ENCODE data around the gene LY6G6D.

Gene LY6G6D

GRCh38 chr6:31762356-31762755 is 47.2 kb downstream of the LY6G6D start, which contains the start of gene SAPCD1:
Gene SAPCD1 (plus strand): TSS chr6:31762656. CDS start chr6:31763055, 399 bp downstream.
- TF ChIP-seq, protein P1, sequence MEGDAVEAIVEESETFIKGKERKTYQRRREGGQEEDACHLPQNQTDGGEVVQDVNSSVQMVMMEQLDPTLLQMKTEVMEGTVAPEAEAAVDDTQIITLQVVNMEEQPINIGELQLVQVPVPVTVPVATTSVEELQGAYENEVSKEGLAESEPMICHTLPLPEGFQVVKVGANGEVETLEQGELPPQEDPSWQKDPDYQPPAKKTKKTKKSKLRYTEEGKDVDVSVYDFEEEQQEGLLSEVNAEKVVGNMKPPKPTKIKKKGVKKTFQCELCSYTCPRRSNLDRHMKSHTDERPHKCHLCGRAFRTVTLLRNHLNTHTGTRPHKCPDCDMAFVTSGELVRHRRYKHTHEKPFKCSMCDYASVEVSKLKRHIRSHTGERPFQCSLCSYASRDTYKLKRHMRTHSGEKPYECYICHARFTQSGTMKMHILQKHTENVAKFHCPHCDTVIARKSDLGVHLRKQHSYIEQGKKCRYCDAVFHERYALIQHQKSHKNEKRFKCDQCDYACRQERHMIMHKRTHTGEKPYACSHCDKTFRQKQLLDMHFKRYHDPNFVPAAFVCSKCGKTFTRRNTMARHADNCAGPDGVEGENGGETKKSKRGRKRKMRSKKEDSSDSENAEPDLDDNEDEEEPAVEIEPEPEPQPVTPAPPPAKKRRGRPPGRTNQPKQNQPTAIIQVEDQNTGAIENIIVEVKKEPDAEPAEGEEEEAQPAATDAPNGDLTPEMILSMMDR (IDR thresholded peaks at IDR 0.05; ENCODE audit: low read depth, low read length, missing control alignments), result no peak
- DNase-seq (ENCODE audit: extremely low read depth, low read depth), result no peak
- no peak within 1 kb of the TSS for H3K4me3 ChIP-seq (replicated peaks; ENCODE audit: low read depth, low read length)

GRCh38 chr6:31762878-31763618 is 47.9 kb downstream of the LY6G6D start:
- TF ChIP-seq, protein P1 (IDR thresholded peaks at IDR 0.05; ENCODE audit: low read depth, low read length, missing control alignments), result no peak
- no peak overlapping the region for H3K4me3 ChIP-seq (replicated peaks; ENCODE audit: low read depth, low read length)
- DNase-seq (ENCODE audit: extremely low read depth, low read depth), result no peak

DNA sequence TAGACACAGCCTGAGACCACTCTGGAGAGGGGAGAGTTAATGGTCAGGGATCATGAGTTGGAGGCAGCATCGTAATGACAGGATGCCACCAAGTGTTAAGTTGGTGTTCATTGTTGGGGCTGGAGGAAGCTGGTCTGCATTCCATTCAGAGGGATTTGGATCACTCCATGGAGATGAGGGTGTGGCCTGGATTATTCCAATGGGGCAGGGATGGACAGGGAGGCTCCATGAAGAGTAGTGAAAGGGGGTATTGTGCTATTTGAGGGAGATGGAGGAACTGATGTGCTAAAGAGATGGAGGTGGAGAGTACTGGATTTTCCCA is 48.4 kb downstream of the LY6G6D start:
- DNase-seq (ENCODE audit: extremely low read depth, low read depth), result peak; percentile 39

DNA sequence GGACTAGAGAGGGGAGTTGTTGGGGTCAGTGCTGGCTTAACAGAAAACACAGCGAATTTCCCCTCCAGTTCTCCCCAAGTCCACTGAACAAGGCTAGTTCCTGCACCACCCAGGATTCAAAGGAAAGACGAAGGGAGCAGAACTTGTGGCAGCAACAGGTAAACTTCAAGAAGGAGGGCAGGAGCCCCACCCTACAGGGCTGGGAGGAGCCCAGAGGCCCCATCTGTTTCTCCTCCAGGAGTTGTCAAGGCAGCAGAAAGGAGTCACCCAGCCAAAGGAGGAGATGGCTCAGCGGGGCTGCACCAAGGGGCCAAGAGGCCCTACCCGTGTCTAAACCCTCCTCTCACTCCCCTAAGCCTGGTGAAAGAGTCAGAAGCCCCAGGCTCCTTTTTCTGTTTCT is 49.0 kb downstream of the LY6G6D start:
- H3K4me3 ChIP-seq (replicated peaks; ENCODE audit: low read depth, low read length), result no peak overlapping the region
- no peak for DNase-seq (ENCODE audit: extremely low read depth, low read depth)
- TF ChIP-seq, protein P1 (IDR thresholded peaks at IDR 0.05; ENCODE audit: low read depth, low read length, missing control alignments), result no peak

More for the DNA sequence above, 48.4 kb downstream of the LY6G6D start:
- TF ChIP-seq, protein P1 (IDR thresholded peaks at IDR 0.05; ENCODE audit: low read depth, low read length, missing control alignments), result no peak
- H3K4me3 ChIP-seq (replicated peaks; ENCODE audit: low read depth, low read length), result no peak overlapping the region

- DNase-seq (ENCODE audit: extremely low read depth, low read depth), result no peak
- TF ChIP-seq, protein P1 (IDR thresholded peaks at IDR 0.05; ENCODE audit: low read depth, low read length, missing control alignments), result no peak
- no peak overlapping the region for H3K4me3 ChIP-seq (replicated peaks; ENCODE audit: low read depth, low read length)
These were observed 50.4 kb downstream of the LY6G6D start for GRCh38 chr6:31765559-31765909.

DNA sequence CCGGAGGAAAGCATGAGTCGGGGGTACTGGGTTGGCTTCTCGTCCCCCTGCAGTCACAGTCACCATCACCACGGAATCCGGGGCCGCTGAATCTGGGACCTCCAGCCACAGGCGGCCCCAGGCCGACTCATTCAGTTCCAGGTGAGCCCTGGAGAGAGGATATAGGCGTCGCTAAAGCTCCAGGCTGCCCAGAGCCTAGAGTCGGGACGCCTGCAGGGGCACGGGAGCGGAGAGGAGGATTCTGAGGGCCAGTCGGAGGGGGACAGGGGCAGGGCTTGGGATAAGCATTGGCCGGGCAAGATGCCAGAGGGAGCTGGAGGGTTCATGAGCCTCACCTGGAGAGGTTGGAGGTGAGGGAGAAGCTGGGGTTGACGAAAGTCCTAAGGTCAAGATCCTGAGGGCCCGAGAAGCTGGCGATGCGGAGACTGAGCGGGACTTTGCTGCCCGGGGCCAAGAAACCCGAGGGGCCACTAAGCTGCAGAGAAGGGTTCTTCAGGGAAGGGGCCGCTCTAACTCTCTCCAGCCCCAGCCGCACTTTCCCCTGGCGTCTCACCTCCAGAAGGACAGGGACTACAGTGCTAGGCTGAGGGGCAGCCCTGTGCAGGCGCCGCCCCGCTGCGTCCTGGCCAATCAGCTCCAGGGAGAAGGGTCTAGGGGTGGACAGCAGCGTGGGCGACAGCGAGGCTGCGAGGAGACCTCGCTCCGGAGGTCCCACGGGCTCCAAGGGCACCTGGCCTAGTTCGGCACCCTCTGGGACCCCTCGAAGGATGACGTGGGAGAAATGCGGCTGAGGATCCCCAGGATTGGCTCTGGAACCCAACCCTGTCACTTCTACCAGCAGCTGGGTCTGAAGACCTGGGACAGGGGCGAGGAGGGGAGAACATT is 51.0 kb downstream of the LY6G6D start:
- no peak for DNase-seq (ENCODE audit: extremely low read depth, low read depth)
- TF ChIP-seq, protein P1 (IDR thresholded peaks at IDR 0.05; ENCODE audit: low read depth, low read length, missing control alignments), result no peak
- H3K4me3 ChIP-seq (replicated peaks; ENCODE audit: low read depth, low read length), result peak overlapping the region; percentile 23
